Cardiac fibroblast (primary cell): ENCODE results near the gene DTYMK.

Experiments used
- DNase-seq, 2 donors: peaks; one replicate each; pipeline versions ENCODE4 v3.0.0 to v3.0.0-alpha.2; 2010; ENCODE audit warnings: low read depth in 2 of 2
- H3K4me3 ChIP-seq, 2 donors: replicated peaks in 1 of 2; 1 replicate in 1 of 2; 2 replicates in 1 of 2; pipeline ENCODE4 v1.5.1; 2011; ENCODE audit warnings: low read depth in 2 of 2, low read length in 2 of 2, mild to moderate bottlenecking in 2 of 2, moderate library complexity in 1 of 2
- TF ChIP-seq, protein P1 (sequence below): IDR thresholded peaks from one replicate; pipeline ENCODE4 v1.5.1; 2011; ENCODE audit warnings: low read depth, mild to moderate bottlenecking, low read length, inconsistent platforms

The DTYMK gene

DNA sequence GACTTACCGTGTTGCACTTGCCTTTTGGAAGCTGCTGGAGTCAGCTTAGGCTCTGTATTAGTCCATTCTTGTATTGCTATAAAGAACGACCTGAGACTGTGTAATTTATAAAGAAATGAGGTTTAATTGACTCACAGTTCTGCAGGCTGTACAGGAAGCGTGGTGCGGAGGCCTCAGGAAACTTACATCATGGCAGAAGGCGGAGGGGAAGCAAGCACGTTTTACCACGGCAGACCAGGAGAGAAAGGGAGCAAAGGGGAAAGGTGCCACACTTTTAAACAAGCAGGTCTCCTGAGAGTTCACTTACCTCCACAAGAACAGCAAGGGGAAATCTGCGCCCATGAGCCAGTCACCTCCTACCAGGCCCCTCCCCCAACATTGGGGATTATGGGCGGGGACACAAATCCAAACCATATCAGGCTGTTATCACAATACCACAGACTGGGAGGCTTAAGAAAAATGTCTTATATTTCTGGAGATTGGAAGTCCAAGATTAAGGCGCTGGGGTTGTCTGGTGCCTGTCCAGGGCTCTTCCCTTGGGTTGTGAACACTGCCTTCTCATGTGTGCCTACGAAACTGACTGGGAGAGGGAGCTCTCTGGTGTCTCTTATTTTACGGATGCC lies 44.2 kb upstream of the DTYMK start:
- TF ChIP-seq, protein P1, sequence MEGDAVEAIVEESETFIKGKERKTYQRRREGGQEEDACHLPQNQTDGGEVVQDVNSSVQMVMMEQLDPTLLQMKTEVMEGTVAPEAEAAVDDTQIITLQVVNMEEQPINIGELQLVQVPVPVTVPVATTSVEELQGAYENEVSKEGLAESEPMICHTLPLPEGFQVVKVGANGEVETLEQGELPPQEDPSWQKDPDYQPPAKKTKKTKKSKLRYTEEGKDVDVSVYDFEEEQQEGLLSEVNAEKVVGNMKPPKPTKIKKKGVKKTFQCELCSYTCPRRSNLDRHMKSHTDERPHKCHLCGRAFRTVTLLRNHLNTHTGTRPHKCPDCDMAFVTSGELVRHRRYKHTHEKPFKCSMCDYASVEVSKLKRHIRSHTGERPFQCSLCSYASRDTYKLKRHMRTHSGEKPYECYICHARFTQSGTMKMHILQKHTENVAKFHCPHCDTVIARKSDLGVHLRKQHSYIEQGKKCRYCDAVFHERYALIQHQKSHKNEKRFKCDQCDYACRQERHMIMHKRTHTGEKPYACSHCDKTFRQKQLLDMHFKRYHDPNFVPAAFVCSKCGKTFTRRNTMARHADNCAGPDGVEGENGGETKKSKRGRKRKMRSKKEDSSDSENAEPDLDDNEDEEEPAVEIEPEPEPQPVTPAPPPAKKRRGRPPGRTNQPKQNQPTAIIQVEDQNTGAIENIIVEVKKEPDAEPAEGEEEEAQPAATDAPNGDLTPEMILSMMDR = no peak
- H3K4me3 ChIP-seq = no peak overlapping the region
- no peak for DNase-seq

- no peak overlapping the region for H3K4me3 ChIP-seq
- DNase-seq = no peak
- TF ChIP-seq, protein P1 = no peak
These were observed 43.3 kb upstream of the DTYMK start for GRCh38 chr2:241729868-241730267.

GRCh38 chr2:241728627-241729026 lies 42.0 kb upstream of the DTYMK start:
- TF ChIP-seq, protein P1 = no peak
- peak in 1 of 2 donors; percentile 13 for DNase-seq
- H3K4me3 ChIP-seq = no peak overlapping the region

DNA sequence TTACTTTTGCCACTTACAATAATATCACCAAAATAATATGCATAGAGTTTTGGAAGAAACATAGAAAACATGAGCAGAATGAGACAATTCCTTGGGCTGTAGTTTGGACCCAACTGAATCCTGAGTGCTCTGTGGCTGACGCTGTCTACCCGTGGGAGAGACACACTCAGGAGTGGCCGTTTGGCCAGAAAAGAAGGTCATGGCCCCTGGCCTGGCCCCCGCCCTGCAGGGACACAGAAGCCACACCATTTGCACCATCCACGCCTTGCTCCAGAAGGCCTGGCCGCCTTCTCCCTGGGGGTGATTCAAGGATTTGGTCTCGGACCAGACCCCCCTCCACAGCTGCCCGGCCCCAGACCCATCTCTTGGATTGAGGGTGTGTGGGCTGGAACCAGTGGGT lies 41.4 kb upstream of the DTYMK start:
- H3K4me3 ChIP-seq = no peak overlapping the region
- no peak for DNase-seq
- TF ChIP-seq, protein P1 = no peak

GRCh38 chr2:241726459-241726858 lies 39.8 kb upstream of the DTYMK start:
- TF ChIP-seq, protein P1 = no peak
- DNase-seq = no peak
- no peak overlapping the region for H3K4me3 ChIP-seq

DNA sequence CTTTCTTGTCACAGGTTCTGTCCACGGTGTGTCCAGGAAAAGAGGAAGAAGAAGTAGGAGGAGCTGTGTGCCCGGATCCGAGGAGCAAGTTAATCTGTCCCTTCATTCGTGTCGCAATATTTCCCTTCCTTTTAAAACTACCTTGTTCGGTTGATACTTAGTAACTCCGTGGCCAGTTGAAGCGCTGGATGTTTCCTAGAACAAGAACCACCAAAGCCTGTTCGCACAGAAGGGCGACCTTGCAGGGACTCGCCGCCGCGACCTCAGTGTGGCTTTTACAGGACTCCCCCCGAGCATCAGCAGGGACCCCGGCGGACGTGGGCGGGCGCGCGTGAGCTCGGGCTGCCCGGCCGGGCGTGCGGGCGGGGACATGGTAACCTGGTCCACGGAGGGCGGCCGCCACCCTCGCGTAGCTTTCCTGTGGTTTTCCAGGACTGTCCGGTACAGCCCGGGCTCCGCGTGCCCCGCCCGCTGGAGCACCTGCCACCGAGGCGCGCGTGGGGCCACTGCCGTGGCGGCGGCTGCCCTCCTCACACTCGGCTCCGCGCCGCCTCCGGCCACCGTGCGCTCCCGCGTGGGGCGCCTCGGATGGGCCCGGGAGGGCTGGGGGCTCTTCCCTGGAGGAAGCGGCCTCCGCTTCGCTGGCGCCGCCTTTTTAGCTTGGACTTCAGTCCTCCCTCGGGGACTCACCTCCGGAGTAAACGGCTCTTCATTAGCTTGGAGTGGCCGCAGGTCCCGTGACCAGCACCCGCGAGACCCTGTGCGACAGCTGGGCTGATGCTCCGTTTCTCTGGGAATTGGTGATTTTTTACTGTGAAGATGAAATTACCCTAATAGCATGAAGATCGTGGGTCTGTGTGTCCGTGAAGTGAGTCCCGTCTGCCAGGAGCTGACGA lies 38.6 kb upstream of the DTYMK start:
- no peak for DNase-seq
- H3K4me3 ChIP-seq = no peak overlapping the region
- TF ChIP-seq, protein P1 = no peak
